HG02678 (cell line): ENCODE measurements around the gene DOCK11.
"Not testable (repeated sequence)": the region's sequence is repeated elsewhere in the genome, so short reads cannot be mapped to it uniquely, and the experiment has no call there.

Experiments used
- ATAC-seq: cut with Tn5 transposase; IDR thresholded peaks from one replicate; pipeline ENCODE4 v1.9.1; 2021; ENCODE audit warnings: mild to moderate bottlenecking, moderate library complexity; ENCODE audit not compliant: unreplicated experiment

Gene DOCK11

GRCh38 chrX:118565853-118566252 lies 70.2 kb downstream of the DOCK11 start:
- ATAC-seq: no peak

- no peak for ATAC-seq
Observed at GRCh38 chrX:118566359-118566758, 70.7 kb downstream of the DOCK11 start.

GRCh38 chrX:118569676-118570075 lies 74.1 kb downstream of the DOCK11 start:
- no peak for ATAC-seq

GRCh38 chrX:118570209-118570608 lies 74.6 kb downstream of the DOCK11 start:
- ATAC-seq: no peak

- no peak for ATAC-seq
Observed at GRCh38 chrX:118571836-118572235, 76.2 kb downstream of the DOCK11 start.

- no peak for ATAC-seq
Observed at GRCh38 chrX:118574666-118575065, 79.1 kb downstream of the DOCK11 start.

GRCh38 chrX:118577041-118577440 lies 81.4 kb downstream of the DOCK11 start:
- no peak for ATAC-seq

GRCh38 chrX:118579417-118579816 lies 83.8 kb downstream of the DOCK11 start:
- ATAC-seq: no peak

GRCh38 chrX:118582926-118583325 lies 87.3 kb downstream of the DOCK11 start:
- not testable (repeated sequence) for ATAC-seq

GRCh38 chrX:118583781-118584180 lies 88.2 kb downstream of the DOCK11 start:
- ATAC-seq: no peak

GRCh38 chrX:118585296-118585695 lies 89.7 kb downstream of the DOCK11 start:
- ATAC-seq: no peak

- not testable (repeated sequence) for ATAC-seq
Observed at GRCh38 chrX:118586206-118586605, 90.6 kb downstream of the DOCK11 start.

GRCh38 chrX:118588715-118589114 lies 93.1 kb downstream of the DOCK11 start:
- ATAC-seq: no peak

- no peak for ATAC-seq
Observed at GRCh38 chrX:118589227-118589626, 93.6 kb downstream of the DOCK11 start.

- no peak for ATAC-seq
Observed at GRCh38 chrX:118593407-118593806, 97.8 kb downstream of the DOCK11 start.

- no peak for ATAC-seq
Observed at GRCh38 chrX:118594697-118595420, 99.2 kb downstream of the DOCK11 start.

- no peak for ATAC-seq
Observed at GRCh38 chrX:118595501-118596042, 100.0 kb downstream of the DOCK11 start.

- no peak for ATAC-seq
Observed at GRCh38 chrX:118596390-118596789, 100.8 kb downstream of the DOCK11 start.

GRCh38 chrX:118603981-118604380 lies 108.4 kb downstream of the DOCK11 start:
- ATAC-seq: no peak

- no peak for ATAC-seq
Observed at GRCh38 chrX:118612290-118612689, 116.7 kb downstream of the DOCK11 start.

GRCh38 chrX:118614150-118614549 lies 118.5 kb downstream of the DOCK11 start:
- no peak for ATAC-seq

- ATAC-seq: no peak
Observed at GRCh38 chrX:118615141-118615540, 119.5 kb downstream of the DOCK11 start.
